ENCODE data around the gene KRT78. TPM values are rescaled to one million over a fixed set of nuclear protein-coding genes. Genes with fewer than 3 reads are reported as not detected.

Gene KRT78
- total RNA-seq, 2 donors from 2014 or later = not detected

GRCh38 chr12:52798671-52799504, 49.9 kb downstream of the KRT78 start:
- WGBS, 2 experiments (ENCODE audit: insufficient coverage in 1 of 2, insufficient read length in 1 of 2) = 67 to 89% methylated on average over 4 to 7 of the region's 7 CpGs
- H3K27ac Mint-ChIP-seq = no peak overlapping the region
- H3K36me3 Mint-ChIP-seq (ENCODE audit: low read depth) = no peaks in the 10 kb centered on the region
- peaks cover 3% of the 10 kb centered on the region for H3K27me3 Mint-ChIP-seq (ENCODE audit: insufficient read depth)
- no peak for TF ChIP-seq CTCF (conservative IDR thresholded peaks at IDR 0.05)
- no peak overlapping the region for H3K9ac ChIP-seq (ENCODE audit: extremely low read depth, low read length, poor library complexity, severe bottlenecking)
- no peak overlapping the region for H3K4me3 Mint-ChIP-seq
- H3K9me3 Mint-ChIP-seq = no peaks in the 10 kb centered on the region
- DNase-seq = no peak
- no peaks in the 10 kb centered on the region for H3K36me3 ChIP-seq (ENCODE audit: control insufficient read depth, insufficient read depth, low read length)
- no peaks in the 10 kb centered on the region for H3K9me3 ChIP-seq (ENCODE audit: control insufficient read depth, low read length)
- no peaks in the 10 kb centered on the region for H3K27me3 ChIP-seq (ENCODE audit: control insufficient read depth, insufficient read depth, low read length, poor library complexity, severe bottlenecking)
- no peaks in the 10 kb centered on the region for H3K4me1 ChIP-seq (ENCODE audit: control insufficient read depth, insufficient read depth, low read length)
- H3K4me3 ChIP-seq (ENCODE audit: low read length) = no peak overlapping the region
- no peak overlapping the region for H3K27ac ChIP-seq (ENCODE audit: low read depth, low read length)
- H3K4me1 Mint-ChIP-seq = peaks cover 6% of the 10 kb centered on the region

- Mint-ChIP-seq H3K9me3 (no peaks in the 10 kb centered on the region), H3K27me3 (ENCODE audit: insufficient read depth) (peaks cover 4% of the 10 kb centered on the region), H3K4me3 (no peak overlapping the region), H3K36me3 (ENCODE audit: low read depth) (no peaks in the 10 kb centered on the region), H3K27ac (no peak overlapping the region), H3K4me1 (peaks cover 6% of the 10 kb centered on the region)
- no peak for TF ChIP-seq CTCF (conservative IDR thresholded peaks at IDR 0.05)
- no peaks in the 10 kb centered on the region for H3K36me3 ChIP-seq (ENCODE audit: control insufficient read depth, insufficient read depth, low read length)
- no peak for DNase-seq
- H3K9ac ChIP-seq (ENCODE audit: extremely low read depth, low read length, poor library complexity, severe bottlenecking) = no peak overlapping the region
- no peaks in the 10 kb centered on the region for H3K9me3 ChIP-seq (ENCODE audit: control insufficient read depth, low read length)
- no peak overlapping the region for H3K4me3 ChIP-seq (ENCODE audit: low read length)
- WGBS, 2 experiments (ENCODE audit: insufficient coverage in 1 of 2, insufficient read length in 1 of 2) = 90 to 95% methylated on average over 4 of the region's 4 CpGs
- H3K4me1 ChIP-seq (ENCODE audit: control insufficient read depth, insufficient read depth, low read length) = no peaks in the 10 kb centered on the region
- no peak overlapping the region for H3K27ac ChIP-seq (ENCODE audit: low read depth, low read length)
- no peaks in the 10 kb centered on the region for H3K27me3 ChIP-seq (ENCODE audit: control insufficient read depth, insufficient read depth, low read length, poor library complexity, severe bottlenecking)
These were observed 50.7 kb downstream of the KRT78 start for GRCh38 chr12:52798003-52798670.

DNA sequence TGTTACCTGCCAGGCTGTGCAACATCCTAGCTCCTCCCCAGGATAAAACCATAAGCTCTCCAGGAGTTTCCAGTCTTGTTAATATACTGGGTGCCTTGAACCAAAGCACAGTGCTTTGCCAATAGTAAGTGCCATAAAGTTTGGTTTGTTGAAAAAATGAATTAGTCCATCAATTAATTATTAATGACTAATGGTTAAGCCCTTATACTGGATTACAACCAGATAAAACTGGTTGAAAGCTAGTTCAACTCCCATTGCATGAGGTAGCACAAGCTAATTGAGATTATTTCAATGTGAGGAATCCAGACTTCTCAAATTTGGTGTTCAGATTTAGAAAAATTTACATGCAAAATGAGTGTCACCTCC, 51.3 kb downstream of the KRT78 start:
- no peak overlapping the region for H3K4me3 Mint-ChIP-seq
- no peak for DNase-seq
- Histone ChIP-seq H3K4me1 (ENCODE audit: control insufficient read depth, insufficient read depth, low read length) (no peaks in the 10 kb centered on the region), H3K27ac (ENCODE audit: low read depth, low read length) (no peak overlapping the region), H3K27me3 (ENCODE audit: control insufficient read depth, insufficient read depth, low read length, poor library complexity, severe bottlenecking) (no peaks in the 10 kb centered on the region), H3K9me3 (ENCODE audit: control insufficient read depth, low read length) (no peaks in the 10 kb centered on the region), H3K36me3 (ENCODE audit: control insufficient read depth, insufficient read depth, low read length) (no peaks in the 10 kb centered on the region), H3K4me3 (ENCODE audit: low read length) (no peak overlapping the region), H3K9ac (ENCODE audit: extremely low read depth, low read length, poor library complexity, severe bottlenecking) (no peak overlapping the region)
- no peaks in the 10 kb centered on the region for H3K36me3 Mint-ChIP-seq (ENCODE audit: low read depth)
- TF ChIP-seq CTCF (conservative IDR thresholded peaks at IDR 0.05) = no peak
- H3K27me3 Mint-ChIP-seq (ENCODE audit: insufficient read depth) = peaks cover 9% of the 10 kb centered on the region
- H3K9me3 Mint-ChIP-seq = no peaks in the 10 kb centered on the region
- H3K4me1 Mint-ChIP-seq = peaks cover 6% of the 10 kb centered on the region
- H3K27ac Mint-ChIP-seq = no peak overlapping the region

Measured in endodermal cell (in vitro differentiated cells).